Ovary (tissue), 3 donors: ENCODE measurements around the gene SGCD.

Experiments
- EP300 ChIP-seq: sonication (generic); formaldehyde crosslinking; IDR thresholded peaks from one replicate; pipeline ENCODE4 v1.6.1; 2017; ENCODE audit warnings: antibody characterized with exemption
- POLR2A ChIP-seq: fragments of 450-650 bp; IDR thresholded peaks from one replicate; pipeline ENCODE4 v1.6.1; 2017; ENCODE audit warnings: antibody characterized with exemption, mild to moderate bottlenecking, moderate library complexity
- TF ChIP-seq, protein P1 (sequence below), 3 donors: fragments of 450-650 bp in 2 of 3; fragments of 200-600 bp in 1 of 3; IDR thresholded peaks; one replicate each; pipeline versions ENCODE4 v1.5.1 to v1.8.0; 2016 to 2022; ENCODE audit warnings: antibody characterized with exemption in 3 of 3, mild to moderate bottlenecking in 1 of 3
- donor health status: DM: no; HTN: no; CAD: no.

DNA sequence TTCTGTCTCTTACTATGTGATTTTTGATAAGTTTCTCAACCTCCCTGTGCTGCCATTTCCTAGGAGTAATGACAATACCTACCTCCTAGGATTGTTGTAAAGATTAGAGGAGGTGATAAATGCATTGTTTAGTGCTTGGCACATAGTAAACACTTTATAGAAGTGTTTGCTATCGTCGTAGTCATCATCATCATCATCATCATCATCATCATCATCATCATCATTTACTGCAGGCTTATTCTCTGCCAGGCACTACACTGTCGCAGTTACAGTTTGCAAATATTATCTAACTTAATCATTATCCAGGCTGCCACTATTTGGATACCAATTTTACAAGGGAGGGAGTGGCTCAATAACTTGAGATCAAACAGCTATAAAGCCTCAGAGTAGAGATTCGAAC is 24.5 kb downstream of the SGCD start:
- TF ChIP-seq, protein P1, sequence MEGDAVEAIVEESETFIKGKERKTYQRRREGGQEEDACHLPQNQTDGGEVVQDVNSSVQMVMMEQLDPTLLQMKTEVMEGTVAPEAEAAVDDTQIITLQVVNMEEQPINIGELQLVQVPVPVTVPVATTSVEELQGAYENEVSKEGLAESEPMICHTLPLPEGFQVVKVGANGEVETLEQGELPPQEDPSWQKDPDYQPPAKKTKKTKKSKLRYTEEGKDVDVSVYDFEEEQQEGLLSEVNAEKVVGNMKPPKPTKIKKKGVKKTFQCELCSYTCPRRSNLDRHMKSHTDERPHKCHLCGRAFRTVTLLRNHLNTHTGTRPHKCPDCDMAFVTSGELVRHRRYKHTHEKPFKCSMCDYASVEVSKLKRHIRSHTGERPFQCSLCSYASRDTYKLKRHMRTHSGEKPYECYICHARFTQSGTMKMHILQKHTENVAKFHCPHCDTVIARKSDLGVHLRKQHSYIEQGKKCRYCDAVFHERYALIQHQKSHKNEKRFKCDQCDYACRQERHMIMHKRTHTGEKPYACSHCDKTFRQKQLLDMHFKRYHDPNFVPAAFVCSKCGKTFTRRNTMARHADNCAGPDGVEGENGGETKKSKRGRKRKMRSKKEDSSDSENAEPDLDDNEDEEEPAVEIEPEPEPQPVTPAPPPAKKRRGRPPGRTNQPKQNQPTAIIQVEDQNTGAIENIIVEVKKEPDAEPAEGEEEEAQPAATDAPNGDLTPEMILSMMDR (IDR thresholded peaks at IDR 0.05), result no peak
- no peak for TF ChIP-seq POLR2A
- TF ChIP-seq EP300, result no peak
